AG09309 (cell line): Measurements from ENCODE around the gene FKBP1A.

Experiments
- DNase-seq: peaks from one replicate; pipeline ENCODE4 v3.0.0-alpha.2; 2010; ENCODE audit warnings: low read depth
- H3K4me3 ChIP-seq: 2 replicates; pipeline ENCODE4 v1.5.1; 2011; ENCODE audit warnings: mild to moderate bottlenecking, low read depth, low read length, moderate library complexity; ENCODE audit not compliant: control insufficient read depth
- TF ChIP-seq, protein P1 (sequence below): IDR thresholded peaks from 2 replicates; pipeline ENCODE4 v1.5.1; 2011; ENCODE audit warnings: mild to moderate bottlenecking, low read depth, low read length, inconsistent platforms; ENCODE audit not compliant: insufficient read depth, control insufficient read depth; ENCODE audit errors: missing control alignments

Gene FKBP1A

GRCh38 chr20:1396264-1396663, 3.4 kb upstream of the FKBP1A start:
- TF ChIP-seq, protein P1, sequence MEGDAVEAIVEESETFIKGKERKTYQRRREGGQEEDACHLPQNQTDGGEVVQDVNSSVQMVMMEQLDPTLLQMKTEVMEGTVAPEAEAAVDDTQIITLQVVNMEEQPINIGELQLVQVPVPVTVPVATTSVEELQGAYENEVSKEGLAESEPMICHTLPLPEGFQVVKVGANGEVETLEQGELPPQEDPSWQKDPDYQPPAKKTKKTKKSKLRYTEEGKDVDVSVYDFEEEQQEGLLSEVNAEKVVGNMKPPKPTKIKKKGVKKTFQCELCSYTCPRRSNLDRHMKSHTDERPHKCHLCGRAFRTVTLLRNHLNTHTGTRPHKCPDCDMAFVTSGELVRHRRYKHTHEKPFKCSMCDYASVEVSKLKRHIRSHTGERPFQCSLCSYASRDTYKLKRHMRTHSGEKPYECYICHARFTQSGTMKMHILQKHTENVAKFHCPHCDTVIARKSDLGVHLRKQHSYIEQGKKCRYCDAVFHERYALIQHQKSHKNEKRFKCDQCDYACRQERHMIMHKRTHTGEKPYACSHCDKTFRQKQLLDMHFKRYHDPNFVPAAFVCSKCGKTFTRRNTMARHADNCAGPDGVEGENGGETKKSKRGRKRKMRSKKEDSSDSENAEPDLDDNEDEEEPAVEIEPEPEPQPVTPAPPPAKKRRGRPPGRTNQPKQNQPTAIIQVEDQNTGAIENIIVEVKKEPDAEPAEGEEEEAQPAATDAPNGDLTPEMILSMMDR, result no peak
- H3K4me3 ChIP-seq, result no peak overlapping the region
- no peak for DNase-seq

DNA sequence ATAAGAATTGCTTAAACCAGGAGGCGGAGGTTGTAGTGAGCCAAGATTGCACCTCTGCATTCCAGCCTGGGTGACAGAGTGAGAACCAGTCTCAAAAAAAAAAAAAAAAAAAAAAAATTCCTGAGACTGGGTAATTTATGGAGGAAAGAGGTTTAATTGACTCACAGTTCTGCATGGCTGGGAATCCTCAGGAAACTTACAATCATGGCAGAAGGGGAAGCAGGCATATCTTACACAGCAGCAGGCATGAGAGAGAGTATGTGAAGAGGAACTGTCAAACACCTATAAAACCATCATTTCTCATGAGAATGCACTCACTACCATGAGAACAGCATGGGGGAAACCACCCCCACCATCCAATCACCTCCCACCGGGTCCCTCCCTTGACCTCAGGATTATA, 1.8 kb upstream of the FKBP1A start:
- no peak for DNase-seq
- TF ChIP-seq, protein P1, result no peak
- no peak overlapping the region for H3K4me3 ChIP-seq

- TF ChIP-seq, protein P1, result no peak
- H3K4me3 ChIP-seq, result peak overlapping the region; percentile 82
- no peak for DNase-seq
Measured at GRCh38 chr20:1393507-1393882, 641 bp upstream of the FKBP1A start.

GRCh38 chr20:1392443-1392692, 486 bp downstream of the FKBP1A start:
- TF ChIP-seq, protein P1, result no peak

DNA sequence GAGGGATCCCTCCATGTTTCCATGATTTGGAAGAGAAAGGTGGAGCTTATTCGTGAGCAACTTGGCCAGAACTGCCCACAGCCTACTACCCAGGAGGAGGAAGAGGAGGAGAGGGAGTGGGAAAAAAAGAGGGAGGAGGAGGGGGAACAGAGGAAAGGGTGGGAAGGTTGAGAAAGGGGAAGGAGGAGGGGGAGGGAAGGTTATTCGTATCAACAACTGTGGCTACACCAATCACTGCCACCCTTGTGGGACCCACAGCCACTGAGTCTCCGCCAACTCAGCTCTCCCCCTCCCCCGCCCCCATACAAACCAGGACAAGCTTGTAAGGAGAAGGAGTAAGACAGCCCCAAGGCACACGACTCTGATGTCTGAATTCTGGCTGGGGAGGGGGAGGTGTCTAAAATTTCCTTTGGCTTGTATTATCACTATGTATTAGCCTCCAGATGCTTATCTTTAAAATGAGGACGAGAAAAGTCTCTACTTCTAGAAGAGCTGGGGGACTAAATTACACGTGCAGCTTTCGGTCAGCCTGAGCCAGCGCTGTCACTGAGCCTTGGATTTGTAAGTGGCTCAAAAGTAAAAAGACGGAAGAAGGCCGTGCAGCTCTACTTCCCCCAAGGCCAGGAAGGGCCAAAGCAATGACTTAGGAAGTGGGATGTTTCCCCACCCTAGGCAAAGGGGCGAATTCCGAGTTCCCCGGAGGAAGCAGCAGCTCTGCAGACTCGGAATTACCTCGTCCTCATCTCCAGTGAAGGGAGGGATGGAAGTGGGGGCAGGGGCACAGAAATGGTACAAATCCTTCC, 1.0 kb downstream of the FKBP1A start:
- TF ChIP-seq, protein P1, result no peak

More at GRCh38 chr20:1392443-1392692, 486 bp downstream of the FKBP1A start:
- H3K4me3 ChIP-seq, result peak overlapping the region; percentile 82
- DNase-seq, result no peak

GRCh38 chr20:1390581-1391403, 2.1 kb downstream of the FKBP1A start:
- TF ChIP-seq, protein P1, result no peak
- DNase-seq, result no peak
- no peak overlapping the region; the same call in 1 of the 2 replicates for H3K4me3 ChIP-seq

More for the DNA sequence above, 1.0 kb downstream of the FKBP1A start:
- peak overlapping the region; percentile 82 for H3K4me3 ChIP-seq
- no peak for DNase-seq
